ENCODE measurements around the gene CEMIP2.

CEMIP2 gene

DNA sequence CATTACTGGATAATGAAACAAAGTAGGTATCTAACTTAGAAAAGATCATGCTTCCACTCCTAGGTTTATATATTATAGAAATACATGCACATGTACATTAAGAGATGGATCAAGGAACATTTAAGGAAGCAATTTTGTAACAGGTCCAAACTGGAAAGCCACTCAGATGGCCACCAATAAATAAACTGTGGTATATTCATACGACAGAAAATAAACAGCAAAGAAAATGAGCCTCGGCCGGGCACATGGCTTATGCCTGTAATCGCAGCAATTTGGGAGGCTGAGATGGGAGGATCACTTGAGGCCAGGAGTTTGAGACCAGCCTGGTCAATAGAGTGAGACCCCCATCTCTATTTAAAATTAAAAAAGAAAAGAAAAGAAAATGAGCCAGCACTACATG, 25.6 kb downstream of the CEMIP2 start:
- H3F3A ChIP-seq (ENCODE audit: insufficient read depth): no peaks in the 10 kb centered on the region
- no peaks in the 10 kb centered on the region for H3K27me3 ChIP-seq (ENCODE audit: low read length)
- H3K4me2 ChIP-seq (ENCODE audit: low read depth, low read length, poor library complexity, severe bottlenecking): no peak overlapping the region
- no peak overlapping the region for H3K27ac ChIP-seq (ENCODE audit: low read depth, low read length)
- no peak overlapping the region for H3K9ac ChIP-seq (ENCODE audit: low read length)
- no peaks in the 10 kb centered on the region for H3K79me2 ChIP-seq (ENCODE audit: insufficient read depth, low read length)
- no peaks in the 10 kb centered on the region for H3K9me2 ChIP-seq (replicated peaks; ENCODE audit: insufficient read depth, low read length)
- no peaks in the 10 kb centered on the region for H3K36me3 ChIP-seq (ENCODE audit: low read length)
- no peak overlapping the region for H3K4me3 ChIP-seq (ENCODE audit: insufficient read depth, low read length, poor library complexity, severe bottlenecking)
- H2AFZ ChIP-seq (ENCODE audit: low read depth, low read length, severe bottlenecking): no peak overlapping the region
- H4K20me1 ChIP-seq (ENCODE audit: low read depth, low read length): no peaks in the 10 kb centered on the region
- H3K9me3 ChIP-seq (ENCODE audit: insufficient read depth, low read length): no peaks in the 10 kb centered on the region
- TF ChIP-seq EZH2phosphoT487 (conservative IDR thresholded peaks at IDR 0.05; ENCODE audit: low read length): no peak
- TF ChIP-seq, protein P1, sequence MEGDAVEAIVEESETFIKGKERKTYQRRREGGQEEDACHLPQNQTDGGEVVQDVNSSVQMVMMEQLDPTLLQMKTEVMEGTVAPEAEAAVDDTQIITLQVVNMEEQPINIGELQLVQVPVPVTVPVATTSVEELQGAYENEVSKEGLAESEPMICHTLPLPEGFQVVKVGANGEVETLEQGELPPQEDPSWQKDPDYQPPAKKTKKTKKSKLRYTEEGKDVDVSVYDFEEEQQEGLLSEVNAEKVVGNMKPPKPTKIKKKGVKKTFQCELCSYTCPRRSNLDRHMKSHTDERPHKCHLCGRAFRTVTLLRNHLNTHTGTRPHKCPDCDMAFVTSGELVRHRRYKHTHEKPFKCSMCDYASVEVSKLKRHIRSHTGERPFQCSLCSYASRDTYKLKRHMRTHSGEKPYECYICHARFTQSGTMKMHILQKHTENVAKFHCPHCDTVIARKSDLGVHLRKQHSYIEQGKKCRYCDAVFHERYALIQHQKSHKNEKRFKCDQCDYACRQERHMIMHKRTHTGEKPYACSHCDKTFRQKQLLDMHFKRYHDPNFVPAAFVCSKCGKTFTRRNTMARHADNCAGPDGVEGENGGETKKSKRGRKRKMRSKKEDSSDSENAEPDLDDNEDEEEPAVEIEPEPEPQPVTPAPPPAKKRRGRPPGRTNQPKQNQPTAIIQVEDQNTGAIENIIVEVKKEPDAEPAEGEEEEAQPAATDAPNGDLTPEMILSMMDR (IDR thresholded peaks at IDR 0.05; ENCODE audit: insufficient read depth, low read length, poor library complexity, severe bottlenecking): no peak

DNA sequence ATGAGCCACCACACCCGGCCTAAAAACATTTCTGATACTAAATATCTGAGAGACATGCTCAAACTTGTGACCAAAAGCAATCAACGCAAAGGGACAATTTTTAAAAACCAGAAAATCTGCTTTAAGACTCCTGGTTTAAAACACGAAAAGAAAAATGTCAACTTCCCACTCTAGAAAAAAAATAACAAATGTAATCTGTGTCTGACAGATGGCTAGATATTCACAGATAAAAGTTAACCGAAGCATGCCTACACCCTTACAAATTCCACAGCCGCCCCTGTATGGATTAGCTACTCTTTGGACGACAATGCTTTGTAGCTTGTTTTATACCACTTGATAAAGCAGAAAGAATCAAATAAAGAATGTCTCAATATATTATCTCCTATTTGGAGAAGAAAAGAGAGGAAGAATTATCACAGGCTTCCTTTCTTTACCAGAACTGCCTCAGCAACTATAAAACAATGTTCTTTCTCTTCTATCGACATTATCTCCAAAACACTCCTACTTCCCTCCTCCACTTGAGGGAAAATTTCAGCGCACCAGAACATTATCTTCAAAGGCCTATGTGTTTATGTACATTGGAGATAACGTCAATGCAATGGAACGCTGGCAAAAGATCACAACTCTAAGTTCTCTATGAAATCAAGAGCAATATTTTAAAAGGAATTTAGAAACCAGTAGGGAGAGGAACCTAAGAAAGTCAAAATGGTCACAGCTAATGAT, 26.2 kb downstream of the CEMIP2 start:
- H3K79me2 ChIP-seq (ENCODE audit: insufficient read depth, low read length): no peaks in the 10 kb centered on the region
- TF ChIP-seq, protein P1 (IDR thresholded peaks at IDR 0.05; ENCODE audit: insufficient read depth, low read length, poor library complexity, severe bottlenecking): no peak
- TF ChIP-seq EZH2phosphoT487 (conservative IDR thresholded peaks at IDR 0.05; ENCODE audit: low read length): no peak
- no peak overlapping the region for H3K4me3 ChIP-seq (ENCODE audit: insufficient read depth, low read length, poor library complexity, severe bottlenecking)
- no peak overlapping the region for H3K27ac ChIP-seq (ENCODE audit: low read depth, low read length)
- H3F3A ChIP-seq (ENCODE audit: insufficient read depth): no peaks in the 10 kb centered on the region
- H4K20me1 ChIP-seq (ENCODE audit: low read depth, low read length): no peaks in the 10 kb centered on the region
- no peaks in the 10 kb centered on the region for H3K9me2 ChIP-seq (replicated peaks; ENCODE audit: insufficient read depth, low read length)
- no peaks in the 10 kb centered on the region for H3K36me3 ChIP-seq (ENCODE audit: low read length)
- H2AFZ ChIP-seq (ENCODE audit: low read depth, low read length, severe bottlenecking): no peak overlapping the region
- no peaks in the 10 kb centered on the region for H3K9me3 ChIP-seq (ENCODE audit: insufficient read depth, low read length)
- no peak overlapping the region for H3K4me2 ChIP-seq (ENCODE audit: low read depth, low read length, poor library complexity, severe bottlenecking)
- H3K9ac ChIP-seq (ENCODE audit: low read length): no peak overlapping the region
- no peaks in the 10 kb centered on the region for H3K27me3 ChIP-seq (ENCODE audit: low read length)

DNA sequence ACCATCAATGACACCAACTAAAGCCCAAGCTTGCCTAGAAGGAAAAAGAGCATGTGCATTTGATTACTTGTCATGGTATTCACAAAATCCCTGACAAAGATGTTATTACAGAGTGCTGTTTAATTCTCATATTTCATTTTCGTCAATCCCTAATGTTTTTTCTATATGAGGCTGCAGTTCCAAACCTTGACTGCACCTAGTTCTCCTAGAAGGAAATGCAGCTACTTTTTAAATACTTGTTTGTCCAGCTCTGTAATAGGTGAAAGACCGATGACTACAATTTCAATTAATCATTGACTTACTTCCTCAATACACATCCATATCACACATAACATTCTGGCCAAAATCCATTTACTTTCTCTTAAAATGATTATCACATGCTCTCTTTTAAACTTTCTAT, 28.1 kb downstream of the CEMIP2 start:
- H2AFZ ChIP-seq (ENCODE audit: low read depth, low read length, severe bottlenecking): no peak overlapping the region
- H3K79me2 ChIP-seq (ENCODE audit: insufficient read depth, low read length): no peaks in the 10 kb centered on the region
- H3K27ac ChIP-seq (ENCODE audit: low read depth, low read length): no peak overlapping the region
- TF ChIP-seq, protein P1 (IDR thresholded peaks at IDR 0.05; ENCODE audit: insufficient read depth, low read length, poor library complexity, severe bottlenecking): no peak
- no peak for TF ChIP-seq EZH2phosphoT487 (conservative IDR thresholded peaks at IDR 0.05; ENCODE audit: low read length)
- H3K27me3 ChIP-seq (ENCODE audit: low read length): no peaks in the 10 kb centered on the region
- H3K9me3 ChIP-seq (ENCODE audit: insufficient read depth, low read length): no peaks in the 10 kb centered on the region
- H3K4me3 ChIP-seq (ENCODE audit: insufficient read depth, low read length, poor library complexity, severe bottlenecking): no peak overlapping the region
- no peak overlapping the region for H3K9ac ChIP-seq (ENCODE audit: low read length)
- no peaks in the 10 kb centered on the region for H4K20me1 ChIP-seq (ENCODE audit: low read depth, low read length)
- H3K9me2 ChIP-seq (replicated peaks; ENCODE audit: insufficient read depth, low read length): no peaks in the 10 kb centered on the region
- H3K4me2 ChIP-seq (ENCODE audit: low read depth, low read length, poor library complexity, severe bottlenecking): no peak overlapping the region
- H3K36me3 ChIP-seq (ENCODE audit: low read length): no peaks in the 10 kb centered on the region
- no peaks in the 10 kb centered on the region for H3F3A ChIP-seq (ENCODE audit: insufficient read depth)

All from SU-DHL-6 (cell line).